Glomerular endothelial cell (primary cell): ENCODE data around the gene FAM20A. TPM values are rescaled to one million over a fixed set of nuclear protein-coding genes. Genes with fewer than 3 reads are reported as not detected.
"Not testable (repeated sequence)": the region's sequence is repeated elsewhere in the genome, so short reads cannot be mapped to it uniquely, and the experiment has no call there.

Source experiments
- DNase-seq: peaks from one replicate; pipeline ENCODE4 v3.0.0-alpha.2; 2011; ENCODE audit warnings: low read depth, low spot score; ENCODE audit errors: extremely low read depth
- total RNA-seq: library from RNA; depleted of rRNA; stranded (reverse); fragments of >200 nt; gene quantifications from 2 replicates; pipeline ENCODE4 v1.2.3, GENCODE V29; 2015

Gene FAM20A
- total RNA-seq, 1 donor from 2014 or later = not detected

GRCh38 chr17:68592682-68593641 is 8.2 kb downstream of the FAM20A start:
- DNase-seq = no peak

GRCh38 chr17:68592009-68592408 is 9.2 kb downstream of the FAM20A start:
- DNase-seq = no peak

- DNase-seq = no peak
These were observed 9.6 kb downstream of the FAM20A start for GRCh38 chr17:68591583-68591982.

GRCh38 chr17:68589086-68589485 is 12.1 kb downstream of the FAM20A start:
- no peak for DNase-seq

- DNase-seq = no peak
These were observed 12.8 kb downstream of the FAM20A start for GRCh38 chr17:68588362-68588761.

GRCh38 chr17:68587847-68588246 is 13.3 kb downstream of the FAM20A start:
- DNase-seq = no peak

- no peak for DNase-seq
These were observed 14.1 kb downstream of the FAM20A start for GRCh38 chr17:68587026-68587425.

GRCh38 chr17:68585643-68586042 is 15.5 kb downstream of the FAM20A start:
- DNase-seq = no peak

- no peak for DNase-seq
These were observed 16.4 kb downstream of the FAM20A start for GRCh38 chr17:68584581-68585303.

- not testable (repeated sequence) for DNase-seq
These were observed 18.3 kb downstream of the FAM20A start for GRCh38 chr17:68582867-68583266.

- DNase-seq = no peak
These were observed 19.1 kb downstream of the FAM20A start for GRCh38 chr17:68581863-68582645.

GRCh38 chr17:68580236-68580770 is 20.9 kb downstream of the FAM20A start:
- no peak for DNase-seq

- no peak for DNase-seq
These were observed 21.8 kb downstream of the FAM20A start for GRCh38 chr17:68579194-68579927.

- no peak for DNase-seq
These were observed 22.9 kb downstream of the FAM20A start for GRCh38 chr17:68578236-68578635.

GRCh38 chr17:68577497-68577821 is 23.7 kb downstream of the FAM20A start:
- DNase-seq = no peak

GRCh38 chr17:68576811-68577496 is 24.2 kb downstream of the FAM20A start:
- DNase-seq = no peak

- no peak for DNase-seq
These were observed 25.0 kb downstream of the FAM20A start for GRCh38 chr17:68576137-68576536.

- no peak for DNase-seq
These were observed 27.8 kb downstream of the FAM20A start for GRCh38 chr17:68573338-68573737.

GRCh38 chr17:68572138-68572842 is 28.9 kb downstream of the FAM20A start:
- no peak for DNase-seq
